Upper lobe of left lung (tissue), 4 donors: ENCODE data around the gene ENTHD1.
"Not testable (repeated sequence)": the region's sequence is repeated elsewhere in the genome, so short reads cannot be mapped to it uniquely, and the experiment has no call there.

Experiments used
- CTCF ChIP-seq, 6 experiments: fragments of 450-650 bp in 4 of 6; fragments of 200-600 bp in 2 of 6; sonication (generic) in 2 of 6; IDR thresholded peaks; one replicate each; pipeline ENCODE4 v1.5.1; 2016 to 2019; ENCODE audit warnings: antibody characterized with exemption in 6 of 6
- EP300 ChIP-seq, 4 donors: sonication (generic); formaldehyde crosslinking; IDR thresholded peaks; one replicate each; pipeline ENCODE4 v1.5.1; 2017; ENCODE audit warnings: antibody characterized with exemption in 4 of 4, control low read depth in 2 of 4
- POLR2A ChIP-seq, 4 donors: fragments of 450-650 bp; IDR thresholded peaks; one replicate each; pipeline ENCODE4 v1.5.1; 2016 to 2017; ENCODE audit warnings: antibody characterized with exemption in 4 of 4, mild to moderate bottlenecking in 2 of 4

- not testable (repeated sequence) for TF ChIP-seq CTCF, EP300, POLR2A (IDR thresholded peaks at IDR 0.05)
Observed at GRCh38 chr22:39869797-39870196, 23.8 kb downstream of the ENTHD1 start.
